ENCODE results near the gene LHFPL3. TPM values are rescaled to one million over a fixed set of nuclear protein-coding genes. Genes with fewer than 3 reads are reported as not detected.

The LHFPL3 gene
- total and polyA plus RNA-seq, 5 experiments from 2014 or later: not detected

DNA sequence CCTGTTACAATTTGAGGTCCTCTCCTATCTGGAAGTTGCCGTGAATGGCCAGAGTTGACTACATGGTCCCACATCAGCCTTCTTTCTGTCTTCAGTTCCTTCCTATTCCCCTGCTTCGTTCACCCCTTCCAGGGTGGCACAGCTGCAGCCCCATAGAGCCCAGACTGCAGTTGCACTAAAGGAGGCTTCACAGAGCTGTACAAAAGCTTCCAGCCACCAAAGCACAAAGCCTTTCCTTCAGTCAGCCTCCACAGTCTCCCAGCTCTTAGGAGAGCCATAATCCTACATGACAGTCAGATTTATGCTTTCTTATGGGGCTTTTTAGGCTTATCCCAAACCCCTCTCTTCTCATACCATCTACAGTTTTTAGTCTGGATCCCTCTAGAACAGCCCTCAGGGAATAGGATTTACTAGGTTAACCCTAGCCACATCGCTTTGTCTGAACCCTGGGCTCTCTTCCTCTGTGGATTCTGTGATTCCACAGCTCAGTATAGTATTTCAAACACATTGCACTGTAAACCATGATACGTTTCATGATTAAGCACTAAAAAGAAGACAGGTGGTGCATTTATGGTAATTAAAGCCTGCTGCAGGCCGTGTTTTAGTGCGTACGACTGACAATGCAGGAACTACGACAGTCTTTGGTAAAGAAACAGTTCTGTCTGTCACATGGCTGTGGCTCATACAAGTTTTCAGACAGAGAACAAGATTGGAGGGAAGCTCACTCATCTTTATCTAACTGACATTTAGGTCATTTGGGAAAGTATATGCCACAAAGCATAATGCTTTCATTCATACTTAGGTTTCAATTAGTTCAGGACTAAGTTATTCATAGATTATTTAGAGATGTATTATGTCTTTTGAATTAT lies 477.3 kb downstream of the LHFPL3 start:
- Mint-ChIP-seq H3K4me3 (no peak overlapping the region), H3K9me3 (peaks cover 0 to 2% (median 0%) of the 10 kb centered on the region in 9 donors), H3K27ac (no peak overlapping the region), H3K27me3 (peaks cover 11 to 42% (median 27%) of the 10 kb centered on the region in 5 donors), H3K4me1 (no peaks in the 10 kb centered on the region), H3K36me3 (no peaks in the 10 kb centered on the region)
- ATAC-seq (no peak), DNase-seq (no peak)
- POLR2A ChIA-PET: no interaction called here

- H3K9me3 Mint-ChIP-seq: peaks cover 0 to 2% (median 0%) of the 10 kb centered on the region in 9 donors
- H3K36me3 Mint-ChIP-seq: no peaks in the 10 kb centered on the region
- DNase-seq: no peak
- H3K4me3 Mint-ChIP-seq: no peak overlapping the region
- H3K27me3 Mint-ChIP-seq: peaks cover 9 to 45% (median 27%) of the 10 kb centered on the region in 5 donors
- no peaks in the 10 kb centered on the region for H3K4me1 Mint-ChIP-seq
- no peak overlapping the region for H3K27ac Mint-ChIP-seq
- no peak for ATAC-seq
- POLR2A ChIA-PET: no interaction called here
Measured at GRCh38 chr7:104807671-104808070, 479.3 kb downstream of the LHFPL3 start.

GRCh38 chr7:104809906-104810305 lies 481.5 kb downstream of the LHFPL3 start:
- no peak for DNase-seq
- Mint-ChIP-seq H3K27ac (no peak overlapping the region), H3K27me3 (peaks cover 9 to 32% (median 19%) of the 10 kb centered on the region in 5 donors), H3K4me1 (no peaks in the 10 kb centered on the region), H3K9me3 (peaks cover 0 to 2% (median 0%) of the 10 kb centered on the region in 9 donors), H3K36me3 (no peaks in the 10 kb centered on the region), H3K4me3 (no peak overlapping the region)
- POLR2A ChIA-PET: no interaction called here
- no peak for ATAC-seq

DNA sequence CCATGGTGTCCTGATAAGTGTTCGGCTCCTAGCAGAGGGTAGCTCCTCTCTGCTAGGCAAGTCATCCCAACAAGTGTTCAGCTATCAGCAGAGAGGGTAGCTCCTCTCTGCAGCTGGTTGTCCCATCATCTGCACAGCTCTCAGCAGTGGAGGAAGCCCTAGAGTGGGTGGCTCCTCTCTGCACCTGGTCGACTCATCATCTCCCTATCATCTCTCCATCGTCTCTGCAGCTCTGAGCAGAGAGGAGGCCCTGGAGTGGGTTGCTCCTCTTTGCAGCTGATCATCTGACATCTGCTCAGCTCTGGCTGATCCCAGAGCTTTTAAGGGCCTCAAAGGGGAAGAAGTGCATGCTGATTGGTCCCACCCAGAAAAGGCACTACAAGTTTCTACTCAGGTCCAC lies 485.7 kb downstream of the LHFPL3 start:
- peaks cover 0 to 7% (median 3%) of the 10 kb centered on the region in 4 donors for H3K4me1 Mint-ChIP-seq
- H3K9me3 Mint-ChIP-seq: no peaks in the 10 kb centered on the region
- POLR2A ChIA-PET: no interaction called here
- no peak overlapping the region for H3K4me3 Mint-ChIP-seq
- DNase-seq (no peak), ATAC-seq (no peak)
- peaks cover 3 to 18% (median 13%) of the 10 kb centered on the region in 5 donors for H3K27me3 Mint-ChIP-seq
- H3K27ac Mint-ChIP-seq: no peak overlapping the region
- no peaks in the 10 kb centered on the region for H3K36me3 Mint-ChIP-seq

DNA sequence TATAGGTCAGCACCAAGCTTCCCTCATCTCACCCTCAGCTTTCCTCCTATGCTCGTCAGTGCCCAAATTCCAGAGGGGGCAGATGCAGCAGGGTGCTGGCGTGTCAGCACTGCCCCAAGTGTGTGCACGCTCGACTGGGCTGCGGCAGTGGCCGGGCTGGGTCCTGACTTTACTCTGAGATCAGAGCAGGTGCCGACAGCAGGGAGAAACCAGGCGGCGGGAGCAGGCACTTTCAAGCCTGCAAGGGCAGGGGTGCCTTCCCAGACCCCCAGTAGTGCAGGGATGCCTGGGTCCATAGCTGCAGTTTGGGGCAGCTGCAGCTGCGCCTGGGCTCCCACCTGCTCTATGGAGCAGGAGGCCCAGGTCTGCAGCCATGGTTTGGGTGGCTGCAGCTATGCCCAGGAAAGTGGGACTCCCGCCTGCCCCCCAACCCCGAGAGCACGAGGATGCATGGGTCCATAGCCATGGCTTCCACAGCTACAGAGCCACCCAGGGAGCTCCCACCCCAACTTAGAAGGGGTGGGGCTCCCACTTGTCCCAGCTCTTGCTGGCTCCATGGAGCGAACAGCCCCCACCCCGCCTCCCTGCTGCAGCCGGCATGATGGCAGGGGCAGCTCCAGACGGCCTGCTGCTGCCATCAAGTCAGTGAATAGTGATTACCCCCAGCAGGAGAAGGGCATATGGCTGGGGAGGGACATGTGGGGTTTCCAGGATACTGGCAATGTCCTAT lies 486.4 kb downstream of the LHFPL3 start:
- peaks cover 0 to 7% (median 3%) of the 10 kb centered on the region in 4 donors for H3K4me1 Mint-ChIP-seq
- H3K9me3 Mint-ChIP-seq: no peaks in the 10 kb centered on the region
- H3K36me3 Mint-ChIP-seq: no peaks in the 10 kb centered on the region
- POLR2A ChIA-PET: no interaction called here
- no peak overlapping the region for H3K4me3 Mint-ChIP-seq
- ATAC-seq (no peak), DNase-seq (no peak)
- H3K27me3 Mint-ChIP-seq: peaks cover 1 to 16% (median 11%) of the 10 kb centered on the region in 5 donors
- H3K27ac Mint-ChIP-seq: no peak overlapping the region

DNA sequence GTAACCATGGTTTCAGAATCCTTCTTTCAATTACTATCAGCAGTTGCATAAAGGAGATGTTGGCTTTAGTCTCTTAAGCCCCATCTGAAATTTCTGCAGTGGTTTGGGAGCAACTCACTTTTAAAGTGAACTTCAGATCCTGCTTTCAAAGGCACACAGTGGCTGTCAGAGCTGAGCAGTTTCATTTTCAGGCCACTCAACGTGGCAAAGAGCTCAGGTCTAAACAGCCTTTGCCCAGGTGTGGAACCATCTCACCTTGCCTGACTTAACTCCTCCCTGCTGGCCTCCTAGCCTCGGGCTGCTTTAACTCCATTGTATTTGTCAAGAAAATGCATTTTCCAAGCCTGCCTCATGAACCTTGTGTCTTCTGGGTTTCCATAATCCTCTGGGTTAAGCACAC lies 488.1 kb downstream of the LHFPL3 start:
- no peak for DNase-seq
- Mint-ChIP-seq H3K4me1 (peaks cover 0 to 7% (median 3%) of the 10 kb centered on the region in 4 donors), H3K9me3 (no peaks in the 10 kb centered on the region), H3K36me3 (no peaks in the 10 kb centered on the region), H3K27me3 (peaks cover 0 to 11% (median 3%) of the 10 kb centered on the region in 5 donors), H3K4me3 (no peak overlapping the region), H3K27ac (no peak overlapping the region)
- no peak for ATAC-seq
- POLR2A ChIA-PET: no interaction called here

DNA sequence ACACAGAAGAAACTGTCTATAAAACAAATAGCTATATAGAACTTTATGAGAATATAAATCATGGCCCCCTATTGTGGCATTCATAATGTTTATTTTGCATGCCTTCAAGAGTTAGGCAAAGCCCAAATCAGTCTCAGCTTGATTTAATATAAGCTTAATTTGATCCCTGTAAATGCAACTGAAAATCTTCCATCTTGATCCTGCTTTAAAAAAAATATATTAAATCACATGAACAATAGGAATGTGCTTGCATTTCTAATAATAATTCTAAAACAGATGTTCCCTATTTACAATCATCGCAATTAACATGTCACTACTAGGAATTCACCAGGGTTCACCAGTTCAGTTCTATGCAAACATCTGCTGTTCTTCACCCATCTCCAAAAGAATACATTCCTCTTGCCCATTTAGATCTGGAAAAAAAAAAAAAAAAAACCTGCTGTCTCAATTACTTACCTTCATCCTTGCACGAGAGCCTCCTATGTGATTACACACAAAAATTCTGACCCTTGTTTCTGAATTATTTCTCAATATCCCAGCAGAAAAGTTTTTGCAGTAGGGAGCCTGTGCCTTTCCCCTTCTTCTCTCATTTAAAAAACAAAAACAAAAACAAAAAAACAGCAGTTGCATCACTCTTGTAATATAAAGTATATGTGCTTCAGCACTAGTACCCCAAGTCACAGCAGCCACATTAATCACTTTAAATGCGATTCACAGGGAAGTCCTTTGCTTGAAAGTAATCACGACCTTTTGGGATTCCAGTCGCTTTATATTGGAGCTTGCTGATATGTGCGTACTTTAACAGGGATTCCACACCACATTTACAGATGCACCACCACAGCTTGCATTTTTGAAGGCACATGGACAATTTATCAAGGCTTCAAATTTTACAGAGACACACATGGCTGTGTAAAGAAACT lies 490.8 kb downstream of the LHFPL3 start:
- no peaks in the 10 kb centered on the region for H3K36me3 Mint-ChIP-seq
- no peak overlapping the region for H3K4me3 Mint-ChIP-seq
- peaks cover 0 to 3% (median 0%) of the 10 kb centered on the region in 5 donors for H3K27me3 Mint-ChIP-seq
- POLR2A ChIA-PET: no interaction called here
- H3K4me1 Mint-ChIP-seq: peaks cover 0 to 7% (median 3%) of the 10 kb centered on the region in 4 donors
- H3K9me3 Mint-ChIP-seq: no peaks in the 10 kb centered on the region
- no peak overlapping the region for H3K27ac Mint-ChIP-seq
- DNase-seq (no peak), ATAC-seq (no peak)

DNA sequence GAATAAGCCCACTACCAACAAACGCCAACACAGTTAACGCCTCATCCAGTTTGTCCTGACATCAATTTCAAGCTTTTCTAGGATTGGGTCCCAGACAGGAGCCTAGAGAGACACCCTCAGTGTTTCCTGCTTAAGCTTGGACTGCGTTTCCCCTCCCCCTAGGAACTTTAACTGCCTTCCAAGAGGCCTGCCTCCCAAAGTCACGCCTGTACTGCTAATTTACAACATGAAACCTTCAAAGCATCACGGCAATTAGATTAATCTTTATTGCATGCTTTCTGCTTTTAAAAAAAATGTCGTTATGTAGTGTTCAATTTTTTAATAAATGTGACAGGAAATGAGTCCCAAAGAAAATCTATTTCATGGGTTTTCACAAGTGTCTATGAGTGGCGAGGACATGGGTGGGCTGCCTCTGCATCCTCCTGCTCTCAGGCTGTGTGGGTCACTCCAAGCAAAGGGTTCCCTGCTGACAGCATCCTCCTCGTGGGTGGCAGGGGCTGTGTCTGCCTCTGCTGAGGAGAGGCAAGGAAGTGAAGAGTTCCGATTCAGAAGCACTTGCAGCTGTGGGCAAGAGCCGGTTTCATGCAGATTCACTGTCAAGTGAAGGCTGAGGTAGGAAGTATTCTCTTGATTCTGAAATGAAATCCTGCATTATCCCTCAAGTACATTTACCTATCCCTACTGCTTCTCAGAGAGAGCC lies 492.6 kb downstream of the LHFPL3 start:
- Mint-ChIP-seq H3K4me3 (no peak overlapping the region), H3K27ac (no peak overlapping the region), H3K36me3 (no peaks in the 10 kb centered on the region), H3K27me3 (peaks cover 0 to 3% (median 0%) of the 10 kb centered on the region in 5 donors), H3K9me3 (no peaks in the 10 kb centered on the region), H3K4me1 (peaks cover 0 to 6% (median 2%) of the 10 kb centered on the region in 4 donors)
- POLR2A ChIA-PET: no interaction called here
- no peak for DNase-seq
- ATAC-seq: no peak

DNA sequence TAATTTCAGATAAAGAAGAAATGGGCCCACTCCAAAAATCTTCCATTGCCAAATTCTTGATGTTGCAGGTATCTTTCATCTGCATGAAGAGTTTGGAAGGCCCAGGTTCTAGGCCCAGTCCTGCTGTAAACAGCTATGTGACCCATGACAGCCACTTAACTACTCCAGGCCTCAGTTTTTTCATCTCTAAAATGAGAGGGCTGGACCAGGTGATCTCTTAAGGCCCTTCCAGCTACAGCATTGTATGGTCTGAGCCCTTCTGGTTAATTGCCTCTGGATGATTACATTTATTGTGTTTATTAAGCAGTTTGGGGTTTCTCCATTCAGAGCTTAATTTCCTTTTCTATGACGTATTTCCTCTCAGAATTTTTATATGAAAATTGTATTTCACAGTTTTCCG lies 494.8 kb downstream of the LHFPL3 start:
- POLR2A ChIA-PET: no interaction called here

DNA sequence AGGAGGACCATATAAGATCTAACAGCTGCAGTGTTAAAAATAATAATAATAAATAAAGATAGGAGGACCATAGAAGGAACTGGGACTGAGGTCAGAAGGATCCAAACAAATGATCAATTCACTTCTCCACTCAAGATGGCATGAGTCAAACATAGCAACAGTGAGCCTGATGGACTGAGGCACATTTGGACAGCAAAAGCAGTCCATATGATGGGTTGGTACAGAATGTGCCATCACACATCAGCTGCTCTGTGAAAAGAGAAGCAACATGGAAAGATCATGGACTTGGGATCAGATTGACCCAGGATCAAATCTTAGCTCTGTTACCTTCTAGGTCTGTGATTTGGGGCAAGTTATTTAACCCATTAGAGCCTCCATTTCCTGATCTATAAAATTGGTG lies 496.7 kb downstream of the LHFPL3 start:
- Mint-ChIP-seq H3K9me3 (peaks cover 0 to 3% (median 0%) of the 10 kb centered on the region in 9 donors), H3K27me3 (no peaks in the 10 kb centered on the region), H3K27ac (no peak overlapping the region), H3K4me3 (no peak overlapping the region), H3K36me3 (no peaks in the 10 kb centered on the region), H3K4me1 (no peaks in the 10 kb centered on the region)
- DNase-seq (no peak), ATAC-seq (no peak)
- POLR2A ChIA-PET: no interaction called here

More for the DNA sequence above, 494.8 kb downstream of the LHFPL3 start:
- no peak overlapping the region for H3K4me3 Mint-ChIP-seq
- no peaks in the 10 kb centered on the region for H3K27me3 Mint-ChIP-seq
- H3K36me3 Mint-ChIP-seq: no peaks in the 10 kb centered on the region
- H3K9me3 Mint-ChIP-seq: no peaks in the 10 kb centered on the region
- H3K4me1 Mint-ChIP-seq: no peaks in the 10 kb centered on the region
- DNase-seq (no peak), ATAC-seq (no peak)
- H3K27ac Mint-ChIP-seq: no peak overlapping the region

- DNase-seq (no peak), ATAC-seq (no peak)
- H3K9me3 Mint-ChIP-seq: peaks cover 0 to 3% (median 0%) of the 10 kb centered on the region in 9 donors
- H3K27ac Mint-ChIP-seq: no peak overlapping the region
- no peaks in the 10 kb centered on the region for H3K36me3 Mint-ChIP-seq
- no peak overlapping the region for H3K4me3 Mint-ChIP-seq
- no peaks in the 10 kb centered on the region for H3K27me3 Mint-ChIP-seq
- H3K4me1 Mint-ChIP-seq: no peaks in the 10 kb centered on the region
- POLR2A ChIA-PET: interaction anchor here (0.7 to 1.0 kb wide), 2 partner anchors 14 to 667 kb away, joined by 3 to 7 read pairs; no protein-coding TSS in a partner anchor
Measured at GRCh38 chr7:104826135-104826534, 497.7 kb downstream of the LHFPL3 start.

DNA sequence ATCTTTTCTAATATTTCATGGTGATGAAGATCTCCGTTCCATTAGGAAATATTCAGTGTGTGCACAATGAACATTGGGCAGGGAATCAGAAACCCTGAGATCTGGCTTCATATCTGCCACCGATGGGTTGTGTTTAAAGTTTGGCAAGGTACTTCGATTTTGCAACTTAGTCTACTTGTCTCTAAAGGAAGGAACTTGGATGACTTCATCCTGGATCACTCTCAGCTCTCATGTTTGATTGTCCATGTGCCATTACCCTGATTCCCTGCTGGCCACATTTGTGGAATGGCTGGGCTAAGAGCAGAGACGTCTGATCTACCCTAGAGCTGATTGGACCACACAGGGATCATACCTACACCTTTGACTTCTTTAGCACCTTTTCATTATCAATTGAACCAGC lies 508.6 kb downstream of the LHFPL3 start:
- Mint-ChIP-seq H3K4me3 (no peak overlapping the region), H3K4me1 (no peaks in the 10 kb centered on the region), H3K27ac (no peak overlapping the region), H3K36me3 (no peaks in the 10 kb centered on the region), H3K27me3 (peaks cover 14 to 30% (median 23%) of the 10 kb centered on the region in 5 donors), H3K9me3 (no peaks in the 10 kb centered on the region)
- POLR2A ChIA-PET: no interaction called here
- ATAC-seq (no peak), DNase-seq (no peak)

All from naive thymus-derived CD8-positive, alpha-beta T cell (primary cell).